H1 (cell line): ENCODE results near the gene CAMK2A. TPM values are rescaled to one million over a fixed set of nuclear protein-coding genes. Genes with fewer than 3 reads are reported as not detected.
A peak's percentile ranks its signal among the peaks of the same experiment; 100 is the strongest.

Experiments
- CTCF ChIA-PET: fragments of 300-600 bp; sonication (Branson Sonifier 250); formaldehyde crosslinking; loops from one replicate; lab custom pipeline; 2021; ENCODE audit not compliant: partially characterized antibody; lab: Charles Lee
- POLR2A ChIA-PET: fragments of 300-600 bp; sonication (Branson Sonifier 250); formaldehyde crosslinking; loops from one replicate; lab custom pipeline; 2021; ENCODE audit warnings: inconsistent platforms; ENCODE audit not compliant: partially characterized antibody; lab: Charles Lee
- DNase-seq, 2 experiments: peaks; one replicate each; pipeline versions ENCODE4 v3.0.0 to v3.0.0-alpha.2; 2010 to 2022; ENCODE audit warnings: low spot score in 2 of 2, low read depth in 1 of 2, mixed read lengths in 1 of 2
- FAIRE-seq: peaks from 2 replicates; lab custom pipeline; 2011; peaks lifted over from hg19 to GRCh38; lab: Jason Lieb, UNC
- H2AFZ ChIP-seq: 2 replicates; pipeline ENCODE4 v1.8.1; 2012; ENCODE audit warnings: low read length, inconsistent platforms
- H2AK5ac ChIP-seq: 2 replicates; pipeline ENCODE4 v1.6.1; 2013; ENCODE audit warnings: low read depth, low read length
- H2BK120ac ChIP-seq: replicated peaks from 2 replicates; pipeline ENCODE3; 2013; ENCODE audit warnings: low read depth, low read length, inconsistent platforms
- H2BK12ac ChIP-seq: 2 replicates; pipeline ENCODE4 v1.6.1; 2013; ENCODE audit warnings: low read depth, low read length
- H2BK15ac ChIP-seq: 2 replicates; pipeline ENCODE4 v1.6.1; 2013; ENCODE audit warnings: low read length
- H2BK20ac ChIP-seq: 2 replicates; pipeline ENCODE4 v1.6.1; 2013; ENCODE audit warnings: low read length
- H2BK5ac ChIP-seq: 2 replicates; pipeline ENCODE4 v1.6.1; 2013; ENCODE audit warnings: low read depth, low read length
- H3K14ac ChIP-seq: 2 replicates; pipeline ENCODE4 v1.6.1; 2013; ENCODE audit warnings: inconsistent platforms; ENCODE audit not compliant: insufficient read length
- H3K18ac ChIP-seq: 2 replicates; pipeline ENCODE4 v1.6.1; 2013; ENCODE audit warnings: low read length; ENCODE audit errors: extremely low read depth
- H3K23ac ChIP-seq: 2 replicates; pipeline ENCODE4 v1.6.1; 2013; ENCODE audit warnings: inconsistent platforms; ENCODE audit not compliant: insufficient read length
- H3K23me2 ChIP-seq: 2 replicates; pipeline ENCODE4 v1.6.1; 2013; ENCODE audit warnings: low read depth, low read length
- H3K27ac ChIP-seq: 2 replicates; pipeline ENCODE4 v1.6.1; 2011; ENCODE audit warnings: low read depth, low read length, inconsistent platforms
- H3K27me3 ChIP-seq, 4 experiments: replicated peaks in 1 of 4; 1 replicate in 1 of 4; 2 replicates in 3 of 4; pipeline versions ENCODE4 v1.6.1 to v1.8.1; 2011 to 2013; ENCODE audit warnings: low read length in 3 of 4, mild to moderate bottlenecking in 3 of 4, inconsistent platforms in 2 of 4, mixed read lengths in 2 of 4, moderate library complexity in 1 of 4; ENCODE audit not compliant: control insufficient read depth in 3 of 4, insufficient read depth in 3 of 4; ENCODE audit errors: extremely low read depth in 1 of 4
- H3K36me3 ChIP-seq, 4 experiments: 2 replicates each; pipeline versions ENCODE4 v1.6.1 to v1.8.1; 2011 to 2013; ENCODE audit warnings: mild to moderate bottlenecking in 4 of 4, low read length in 3 of 4, moderate library complexity in 2 of 4, control low read depth in 1 of 4, inconsistent platforms in 1 of 4; ENCODE audit not compliant: insufficient read depth in 4 of 4, control insufficient read depth in 2 of 4
- H3K4ac ChIP-seq: replicated peaks from 2 replicates; pipeline ENCODE3; 2013; ENCODE audit warnings: low read length, low read depth, mixed read lengths, inconsistent platforms; ENCODE audit not compliant: insufficient read length
- H3K4me1 ChIP-seq, 4 experiments: replicated peaks in 1 of 4; 1 replicate in 1 of 4; 2 replicates in 3 of 4; pipeline versions ENCODE4 v1.6.1 to v1.8.1; 2011 to 2013; ENCODE audit warnings: low read length in 3 of 4, inconsistent platforms in 2 of 4, mixed read lengths in 1 of 4; ENCODE audit not compliant: insufficient read depth in 4 of 4, control insufficient read depth in 3 of 4
- H3K4me2 ChIP-seq, 2 experiments: 2 replicates each; pipeline versions ENCODE4 v1.6.1 to v1.8.1; 2011 to 2013; ENCODE audit warnings: low read depth in 2 of 2, low read length in 2 of 2, control low read depth in 1 of 2, inconsistent platforms in 1 of 2, mild to moderate bottlenecking in 1 of 2; ENCODE audit not compliant: insufficient read depth in 1 of 2
- H3K4me3 ChIP-seq, 4 experiments: fragments of 200-600, 300-600 bp in 1 of 4; sonication (generic), shearing (Covaris generic), sonication (Bioruptor Twin) in 1 of 4; 2 replicates each; pipeline versions ENCODE4 v1.5.1 to v1.8.1; 2011 to 2016; ENCODE audit warnings: low read length in 4 of 4, low read depth in 3 of 4, control low read depth in 2 of 4, inconsistent platforms in 2 of 4, mild to moderate bottlenecking in 2 of 4, mixed read lengths in 1 of 4, moderate library complexity in 1 of 4; ENCODE audit not compliant: insufficient read depth in 2 of 4; ENCODE audit errors: extremely low read depth in 1 of 4
- H3K56ac ChIP-seq: replicated peaks from 2 replicates; pipeline ENCODE3; 2013; ENCODE audit warnings: low read depth, mild to moderate bottlenecking, mixed read lengths, low read length, inconsistent platforms; ENCODE audit not compliant: insufficient read length
- H3K79me1 ChIP-seq: 2 replicates; pipeline ENCODE4 v1.6.1; 2013; ENCODE audit warnings: low read depth, low read length, control low read depth
- H3K79me2 ChIP-seq, 2 experiments: 2 replicates each; pipeline versions ENCODE4 v1.6.1 to v1.8.1; 2012 to 2013; ENCODE audit warnings: low read length in 2 of 2, mild to moderate bottlenecking in 2 of 2, inconsistent platforms in 1 of 2; ENCODE audit not compliant: insufficient read depth in 2 of 2, control insufficient read depth in 1 of 2
- H3K9ac ChIP-seq, 4 experiments: replicated peaks in 1 of 4; 1 replicate in 1 of 4; 2 replicates in 3 of 4; pipeline versions ENCODE4 v1.6.1 to v1.8.1; 2011 to 2013; ENCODE audit warnings: low read depth in 3 of 4, low read length in 3 of 4, control low read depth in 2 of 4, mild to moderate bottlenecking in 2 of 4, moderate library complexity in 2 of 4, inconsistent platforms in 1 of 4; ENCODE audit errors: extremely low read depth in 1 of 4
- H3K9me3 ChIP-seq, 2 experiments: 2 replicates each; pipeline versions ENCODE4 v1.6.1 to v1.8.1; 2012 to 2013; ENCODE audit warnings: mild to moderate bottlenecking in 2 of 2, moderate library complexity in 2 of 2, control low read depth in 1 of 2, inconsistent platforms in 1 of 2, low read depth in 1 of 2, low read length in 1 of 2, mixed read lengths in 1 of 2; ENCODE audit not compliant: insufficient read depth in 2 of 2
- H4K20me1 ChIP-seq, 2 experiments: replicated peaks in 1 of 2; 2 replicates each; pipeline versions ENCODE3 to v1.8.1; 2011 to 2013; ENCODE audit warnings: inconsistent platforms in 2 of 2, low read length in 2 of 2, mild to moderate bottlenecking in 1 of 2; ENCODE audit not compliant: insufficient read depth in 2 of 2, control insufficient read depth in 1 of 2
- H4K5ac ChIP-seq: 2 replicates; pipeline ENCODE4 v1.6.1; 2013; ENCODE audit warnings: low read length, low read depth, mixed read lengths, inconsistent platforms; ENCODE audit not compliant: insufficient read length
- H4K8ac ChIP-seq: 2 replicates; pipeline ENCODE4 v1.8.0; 2013; ENCODE audit warnings: mild to moderate bottlenecking, moderate library complexity, low read length, inconsistent platforms; ENCODE audit not compliant: insufficient read depth; ENCODE audit errors: extremely low read depth
- H4K91ac ChIP-seq: replicated peaks from 2 replicates; pipeline ENCODE3; 2013; ENCODE audit warnings: low read length, mixed read lengths, inconsistent platforms; ENCODE audit not compliant: insufficient read length
- GTF2F1 ChIP-seq: IDR thresholded peaks from 2 replicates; pipeline ENCODE4 v1.6.1; 2012; ENCODE audit warnings: low read depth, low read length, improper control_type of control experiment, borderline replicate concordance
- HDAC2 ChIP-seq, 2 experiments: fragments of 300-600 bp in 1 of 2; sonication (generic) in 1 of 2; IDR thresholded peaks; 2 replicates each; pipeline ENCODE4 v1.6.1; 2011 to 2012; ENCODE audit warnings: low read depth in 2 of 2, low read length in 2 of 2, mild to moderate bottlenecking in 2 of 2, moderate library complexity in 2 of 2, borderline replicate concordance in 1 of 2, inconsistent platforms in 1 of 2
- KDM5A ChIP-seq: fragments of 200-600 bp; IDR thresholded peaks from 2 replicates; pipeline ENCODE4 v1.7.1; 2012; ENCODE audit warnings: mild to moderate bottlenecking, low read length, inconsistent platforms, mixed read lengths
- PHF8 ChIP-seq: fragments of 200-600 bp; sonication (generic); conservative IDR thresholded peaks from 2 replicates; pipeline ENCODE4 v1.7.1; 2012; ENCODE audit warnings: low read depth, mild to moderate bottlenecking, inconsistent platforms, low read length, moderate library complexity
- POLR2AphosphoS5 ChIP-seq: IDR thresholded peaks from 2 replicates; pipeline ENCODE4 v1.6.1; 2011; ENCODE audit warnings: low read depth, low read length
- SP4 ChIP-seq: IDR thresholded peaks from 2 replicates; pipeline ENCODE4 v1.6.1; 2012; ENCODE audit warnings: low read length, inconsistent platforms
- TEAD4 ChIP-seq: IDR thresholded peaks from 2 replicates; pipeline ENCODE4 v1.6.1; 2012; ENCODE audit warnings: low read depth, low read length, inconsistent platforms, mixed read lengths
- WGBS, 2 experiments: shearing (Covaris generic) in 1 of 2; methylation state at CpG; one replicate each; pipeline versions ENCODE4 v1.1.6 to v1.1.7; 2013 to 2015; ENCODE audit warnings: low lambda C conversion rate in 2 of 2, mixed read lengths in 2 of 2, inconsistent platforms in 1 of 2, low coverage in 1 of 2, missing lambda C conversion rate in 1 of 2; ENCODE audit not compliant: insufficient replicate concordance in 2 of 2, insufficient coverage in 1 of 2, insufficient read length in 1 of 2; ENCODE audit errors: extremely low coverage in 1 of 2, missing lambda C conversion rate in 1 of 2; 5-methylcytosine and 5-hydroxymethylcytosine counted together
- polyA plus RNA-seq, 7 experiments: library from polyadenylated mRNA; depleted of rRNA in 3 of 7; stranded (reverse) in 5 of 7; unstranded in 2 of 7; fragments of >200 nt in 5 of 7; fragments of 200-250 nt in 2 of 7; gene quantifications; 1 replicate in 5 of 7; 2 replicates in 1 of 7; 4 replicates in 1 of 7; pipeline versions ENCODE4 v1.2.1 to v1.2.3, GENCODE V29; 2011 to 2013; ENCODE audit warnings: missing spikeins in 2 of 7, mixed read lengths in 2 of 7
- total RNA-seq: library from RNA; stranded (reverse); fragmentation: NEBNext Ultra II Directional; extraction: Animal tissue kit (Norgen Biotek cat#: 25700); gene quantifications from 2 replicates; pipeline ENCODE4 v1.2.1, GENCODE V29; 2021

Gene CAMK2A
- total and polyA plus RNA-seq, 2 of the 8 experiments (the other 6 are each of a cell fraction or from before 2014, with no cell fraction given), result 0.20 to 0.28 TPM

GRCh38 chr5:150235500-150235854, 54.1 kb downstream of the CAMK2A start:
- Histone ChIP-seq H3K14ac (no peak overlapping the region), H3K9ac (no peak overlapping the region), H3K79me2 (no peaks in the 10 kb centered on the region), H3K79me1 (no peaks in the 10 kb centered on the region), H3K56ac (no peak overlapping the region), H2BK12ac (no peak overlapping the region), H3K4me1 (no peaks in the 10 kb centered on the region), H4K20me1 (no peaks in the 10 kb centered on the region), H2AK5ac (no peak overlapping the region), H4K91ac (no peak overlapping the region), H3K4ac (no peak overlapping the region), H2BK20ac (no peak overlapping the region), H3K27ac (no peak overlapping the region), H4K5ac (no peak overlapping the region), H2BK120ac (no peak overlapping the region), H4K8ac (no peak overlapping the region), H2BK15ac (peak overlapping the region; percentile 29; the same call in 1 of the 2 replicates), H3K27me3 (no peaks in the 10 kb centered on the region), H3K4me2 (no peak overlapping the region), H3K23me2 (no peaks in the 10 kb centered on the region), H3K9me3 (no peaks in the 10 kb centered on the region), H2BK5ac (no peak overlapping the region), H2AFZ (no peak overlapping the region), H3K4me3 (no peak overlapping the region), H3K36me3 (no peaks in the 10 kb centered on the region), H3K23ac (no peak overlapping the region), H3K18ac (no peak overlapping the region)
- POLR2A ChIA-PET, result no interaction called here
- CTCF ChIA-PET, result interaction anchor here (0.7 to 2.7 kb wide), 10 partner anchors 11 to 160 kb away, joined by 3 to 15 read pairs (median 4); no protein-coding TSS in a partner anchor
- FAIRE-seq (no peak), DNase-seq (no peak)
- 84% methylated on average over 5 of the region's 5 CpGs; no CpG with 5 or more reads in 1 of the 2 experiments for WGBS, 2 experiments
- TF ChIP-seq HDAC2 (IDR thresholded peaks at IDR 0.05; ENCODE audit: borderline replicate concordance in 1 of 2, low read depth in 2 of 2, low read length in 2 of 2) (no peak), POLR2AphosphoS5 (no peak), SP4 (no peak), PHF8 (no peak), KDM5A (no peak), TEAD4 (no peak), GTF2F1 (no peak)
